Caco-2 (cell line): Measurements from ENCODE around the gene VAC14. TPM values are rescaled to one million over a fixed set of nuclear protein-coding genes. Genes with fewer than 3 reads are reported as not detected.

Experiments used
- BruUV-seq: library from RNA; stranded (reverse); fragments of 400-500 nt; replicated peaks from 2 replicates; lab custom pipeline; 2021; lab: Mats Ljungman, UMichigan
- CTCF ChIA-PET: fragments of 300-600 bp; sonication (Branson Sonifier 250); formaldehyde crosslinking; loops from one replicate; lab custom pipeline; 2022; ENCODE audit warnings: antibody characterized with exemption; lab: Charles Lee
- POLR2A ChIA-PET: fragments of 300-600 bp; sonication (Branson Sonifier 250); formaldehyde crosslinking; loops from one replicate; lab custom pipeline; 2022; ENCODE audit warnings: antibody characterized with exemption; lab: Charles Lee
- DNase-seq, 2 experiments: peaks; one replicate each; pipeline versions ENCODE4 v3.0.0 to v3.0.0-alpha.2; 2020 to 2022
- H3K27me3 ChIP-seq: replicated peaks from 2 replicates; pipeline ENCODE4 v1.6.0; 2011; ENCODE audit warnings: low read length; ENCODE audit not compliant: control insufficient read depth, insufficient read depth
- H3K36me3 ChIP-seq: 2 replicates; pipeline ENCODE4 v1.5.1; 2011; ENCODE audit warnings: low read length; ENCODE audit not compliant: control insufficient read depth, insufficient read depth
- H3K4me1 ChIP-seq: fragments of 250-450 bp; sonication (Bioruptor Pico); 2 replicates; pipeline ENCODE4 v1.5.1; 2020; ENCODE audit warnings: mild to moderate bottlenecking
- H3K4me3 ChIP-seq: 2 replicates; pipeline ENCODE4 v1.5.1; 2011; ENCODE audit warnings: low read depth, mild to moderate bottlenecking, control low read depth, low read length
- H3K9me3 ChIP-seq: fragments of 250-450 bp; sonication (Bioruptor Pico); 2 replicates; pipeline ENCODE4 v1.5.1; 2020; ENCODE audit warnings: mild to moderate bottlenecking, moderate library complexity
- H3K27ac Mint-ChIP-seq: one replicate; pipeline ENCODE4 v1.8.0; 2022; ENCODE audit warnings: mixed read lengths; ENCODE audit not compliant: unreplicated experiment
- H3K27me3 Mint-ChIP-seq: one replicate; pipeline ENCODE4 v1.8.0; 2022; ENCODE audit warnings: mixed read lengths; ENCODE audit not compliant: insufficient read depth, unreplicated experiment
- H3K36me3 Mint-ChIP-seq: one replicate; pipeline ENCODE4 v1.8.0; 2022; ENCODE audit warnings: mild to moderate bottlenecking, mixed read lengths; ENCODE audit not compliant: insufficient read depth, unreplicated experiment
- H3K4me1 Mint-ChIP-seq: one replicate; pipeline ENCODE4 v1.8.0; 2022; ENCODE audit warnings: low read depth, mixed read lengths; ENCODE audit not compliant: unreplicated experiment
- H3K4me3 Mint-ChIP-seq: one replicate; pipeline ENCODE4 v1.8.0; 2022; ENCODE audit warnings: mild to moderate bottlenecking, moderate library complexity, mixed read lengths; ENCODE audit not compliant: unreplicated experiment
- H3K9me3 Mint-ChIP-seq: one replicate; pipeline ENCODE4 v1.8.0; 2022; ENCODE audit warnings: mixed read lengths; ENCODE audit not compliant: unreplicated experiment
- intact Hi-C: fragments of 100-400 bp; cut with micrococcal nuclease; formaldehyde crosslinking; loops from one replicate; pipeline ENCODE4 v1.10.0; 2022; ENCODE audit not compliant: unreplicated experiment
- total RNA-seq: library from RNA; stranded (reverse); gene quantifications from 2 replicates; pipeline ENCODE4 v1.2.3, GENCODE V29; 2022
- TF ChIP-seq, protein P1 (sequence below), 2 experiments: fragments of 200-600 bp in 1 of 2; IDR thresholded peaks; 1 replicate in 1 of 2; 2 replicates in 1 of 2; pipeline versions ENCODE4 v1.5.1 to v1.8.0; 2011 to 2022; ENCODE audit warnings: antibody characterized with exemption in 1 of 2, control low read depth in 1 of 2, inconsistent platforms in 1 of 2, low read depth in 1 of 2, low read length in 1 of 2, mild to moderate bottlenecking in 1 of 2, moderate library complexity in 1 of 2; ENCODE audit not compliant: insufficient read depth in 1 of 2, severe bottlenecking in 1 of 2, unreplicated experiment in 1 of 2

VAC14 gene
- total RNA-seq, 1 experiment from 2014 or later, result 63.5 TPM

GRCh38 chr16:70747703-70748631 is 53.0 kb downstream of the VAC14 start:
- POLR2A ChIA-PET, result no interaction called here
- DNase-seq, result peak in 1 of 2 experiments; percentile 67

GRCh38 chr16:70746708-70747424 is 54.1 kb downstream of the VAC14 start:
- Mint-ChIP-seq H3K27me3 (no peaks in the 10 kb centered on the region), H3K4me1 (peaks cover 31% of the 10 kb centered on the region), H3K9me3 (no peaks in the 10 kb centered on the region), H3K4me3 (peak overlapping the region; percentile 17), H3K27ac (peak overlapping the region; percentile 69), H3K36me3 (peaks cover 16% of the 10 kb centered on the region)
- H3K36me3 ChIP-seq, result peaks cover 5% of the 10 kb centered on the region
- BruUV-seq, result no TSS peak
- intact Hi-C loops, result loop anchor here (5.0 kb wide), 1 partner anchor 55 kb away; the partner anchor contains the start of gene VAC14
- no peak overlapping the region for H3K4me3 ChIP-seq
- POLR2A ChIA-PET, result interaction anchor here (0.5 kb wide), 1 partner anchor 43 kb away, joined by 3 read pairs; no protein-coding TSS in a partner anchor
- CTCF ChIA-PET, result interaction anchor here (1.0 to 1.1 kb wide), 3 partner anchors 9 to 25 kb away, joined by 5 to 6 read pairs (median 5); no protein-coding TSS in a partner anchor
- peak; percentile 84 to 92 for DNase-seq
- peaks cover 42% of the 10 kb centered on the region for H3K4me1 ChIP-seq
- TF ChIP-seq, protein P1, sequence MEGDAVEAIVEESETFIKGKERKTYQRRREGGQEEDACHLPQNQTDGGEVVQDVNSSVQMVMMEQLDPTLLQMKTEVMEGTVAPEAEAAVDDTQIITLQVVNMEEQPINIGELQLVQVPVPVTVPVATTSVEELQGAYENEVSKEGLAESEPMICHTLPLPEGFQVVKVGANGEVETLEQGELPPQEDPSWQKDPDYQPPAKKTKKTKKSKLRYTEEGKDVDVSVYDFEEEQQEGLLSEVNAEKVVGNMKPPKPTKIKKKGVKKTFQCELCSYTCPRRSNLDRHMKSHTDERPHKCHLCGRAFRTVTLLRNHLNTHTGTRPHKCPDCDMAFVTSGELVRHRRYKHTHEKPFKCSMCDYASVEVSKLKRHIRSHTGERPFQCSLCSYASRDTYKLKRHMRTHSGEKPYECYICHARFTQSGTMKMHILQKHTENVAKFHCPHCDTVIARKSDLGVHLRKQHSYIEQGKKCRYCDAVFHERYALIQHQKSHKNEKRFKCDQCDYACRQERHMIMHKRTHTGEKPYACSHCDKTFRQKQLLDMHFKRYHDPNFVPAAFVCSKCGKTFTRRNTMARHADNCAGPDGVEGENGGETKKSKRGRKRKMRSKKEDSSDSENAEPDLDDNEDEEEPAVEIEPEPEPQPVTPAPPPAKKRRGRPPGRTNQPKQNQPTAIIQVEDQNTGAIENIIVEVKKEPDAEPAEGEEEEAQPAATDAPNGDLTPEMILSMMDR (IDR thresholded peaks at IDR 0.05; ENCODE audit: insufficient read depth in 1 of 2, low read depth in 1 of 2, low read length in 1 of 2, severe bottlenecking in 1 of 2, unreplicated experiment in 1 of 2), result no peak
- no peaks in the 10 kb centered on the region for H3K27me3 ChIP-seq
- no peaks in the 10 kb centered on the region; the same call in 1 of the 2 replicates for H3K9me3 ChIP-seq

More at GRCh38 chr16:70747703-70748631, 53.0 kb downstream of the VAC14 start:
- Mint-ChIP-seq H3K4me1 (peaks cover 31% of the 10 kb centered on the region), H3K27ac (peak overlapping the region; percentile 69), H3K27me3 (no peaks in the 10 kb centered on the region), H3K36me3 (peaks cover 11% of the 10 kb centered on the region), H3K9me3 (no peaks in the 10 kb centered on the region), H3K4me3 (no peak overlapping the region)
- CTCF ChIA-PET, result interaction anchor here (0.6 kb wide), 1 partner anchor 460 kb away, joined by 3 read pairs; no protein-coding TSS in a partner anchor
- Histone ChIP-seq H3K9me3 (no peaks in the 10 kb centered on the region; the same call in 1 of the 2 replicates), H3K4me3 (no peak overlapping the region), H3K27me3 (no peaks in the 10 kb centered on the region), H3K4me1 (peaks cover 42% of the 10 kb centered on the region), H3K36me3 (peaks cover 5% of the 10 kb centered on the region)
- intact Hi-C loops, result loop anchor here (5.0 kb wide), 1 partner anchor 54 kb away; the partner anchor contains the start of gene VAC14
- no TSS peak for BruUV-seq
- TF ChIP-seq, protein P1 (IDR thresholded peaks at IDR 0.05; ENCODE audit: insufficient read depth in 1 of 2, low read depth in 1 of 2, low read length in 1 of 2, severe bottlenecking in 1 of 2, unreplicated experiment in 1 of 2), result no peak
